ENCODE measurements around the gene PCOLCE2. TPM values are rescaled to one million over a fixed set of nuclear protein-coding genes. Genes with fewer than 3 reads are reported as not detected.

The PCOLCE2 gene
- total RNA-seq, 4 donors from 2014 or later, result 127 to 393 (median 245) TPM

DNA sequence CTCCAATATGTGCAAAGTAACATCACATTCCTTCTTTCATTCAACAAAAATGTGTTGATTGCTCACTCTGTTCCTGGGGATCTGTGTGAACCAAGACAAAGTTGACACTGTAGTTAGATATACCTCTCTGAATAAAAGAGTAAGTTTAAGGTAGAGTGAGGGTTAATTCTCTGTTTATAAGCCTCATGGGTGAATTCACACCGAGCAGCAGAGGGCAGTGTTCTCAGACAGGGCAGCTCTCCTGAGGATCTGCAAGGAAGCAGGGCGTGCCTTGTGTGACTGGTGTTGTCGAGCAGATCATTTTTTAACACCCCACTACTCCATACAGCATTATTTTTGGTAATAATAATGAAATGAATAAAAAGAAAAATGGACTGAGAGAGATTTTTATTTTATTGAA is 40.2 kb upstream of the PCOLCE2 start:
- TF ChIP-seq, protein P1, sequence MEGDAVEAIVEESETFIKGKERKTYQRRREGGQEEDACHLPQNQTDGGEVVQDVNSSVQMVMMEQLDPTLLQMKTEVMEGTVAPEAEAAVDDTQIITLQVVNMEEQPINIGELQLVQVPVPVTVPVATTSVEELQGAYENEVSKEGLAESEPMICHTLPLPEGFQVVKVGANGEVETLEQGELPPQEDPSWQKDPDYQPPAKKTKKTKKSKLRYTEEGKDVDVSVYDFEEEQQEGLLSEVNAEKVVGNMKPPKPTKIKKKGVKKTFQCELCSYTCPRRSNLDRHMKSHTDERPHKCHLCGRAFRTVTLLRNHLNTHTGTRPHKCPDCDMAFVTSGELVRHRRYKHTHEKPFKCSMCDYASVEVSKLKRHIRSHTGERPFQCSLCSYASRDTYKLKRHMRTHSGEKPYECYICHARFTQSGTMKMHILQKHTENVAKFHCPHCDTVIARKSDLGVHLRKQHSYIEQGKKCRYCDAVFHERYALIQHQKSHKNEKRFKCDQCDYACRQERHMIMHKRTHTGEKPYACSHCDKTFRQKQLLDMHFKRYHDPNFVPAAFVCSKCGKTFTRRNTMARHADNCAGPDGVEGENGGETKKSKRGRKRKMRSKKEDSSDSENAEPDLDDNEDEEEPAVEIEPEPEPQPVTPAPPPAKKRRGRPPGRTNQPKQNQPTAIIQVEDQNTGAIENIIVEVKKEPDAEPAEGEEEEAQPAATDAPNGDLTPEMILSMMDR (IDR thresholded peaks at IDR 0.05; ENCODE audit: low read depth), result no peak

DNA sequence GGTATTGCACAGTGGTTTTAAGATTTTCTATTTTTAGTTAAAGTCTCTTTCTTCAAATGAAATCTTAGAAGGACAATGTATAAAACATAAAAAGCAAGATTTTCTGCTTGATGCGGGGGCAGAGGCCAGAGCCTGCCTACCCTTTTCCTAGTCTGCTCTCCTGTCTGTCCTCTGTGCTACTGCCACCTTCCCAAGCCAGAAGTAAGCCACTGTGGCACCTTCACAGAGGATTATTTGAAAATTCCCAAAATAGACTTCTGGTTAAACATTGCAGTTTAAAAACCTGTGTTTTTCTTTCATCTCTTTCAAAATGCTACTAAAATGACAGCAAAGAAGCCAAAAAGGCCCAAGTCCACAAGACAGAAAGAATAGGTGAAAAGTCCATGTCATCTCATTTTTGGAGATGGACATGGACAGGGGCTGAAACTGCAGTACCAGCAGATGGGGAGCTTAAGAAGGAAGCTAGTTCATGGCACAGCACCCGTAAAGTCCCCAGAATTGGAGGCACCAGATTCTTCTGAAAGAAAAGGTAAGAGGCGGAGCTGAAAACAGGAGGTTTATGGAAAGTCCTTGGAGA is 37.6 kb upstream of the PCOLCE2 start:
- TF ChIP-seq, protein P1 (IDR thresholded peaks at IDR 0.05; ENCODE audit: low read depth), result no peak

DNA sequence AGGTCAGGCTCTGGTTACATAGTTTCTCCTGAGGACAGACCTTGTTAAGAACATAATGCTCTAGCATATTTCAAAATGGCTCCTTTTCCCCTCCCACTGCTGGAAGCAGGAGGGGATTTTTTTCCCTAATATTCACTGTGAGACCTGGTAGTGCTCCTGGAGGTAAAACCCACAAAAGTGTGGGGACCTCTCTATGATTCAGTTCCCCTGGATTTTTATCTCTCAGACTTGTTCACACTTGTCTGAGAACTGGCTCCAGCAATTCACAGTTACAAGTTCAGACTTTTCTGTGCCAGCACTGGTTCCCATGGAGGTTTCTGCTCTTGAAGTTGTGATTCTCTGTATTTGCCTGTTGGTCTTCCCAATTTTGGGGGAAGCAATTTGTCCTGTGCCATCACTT is 36.3 kb upstream of the PCOLCE2 start:
- TF ChIP-seq, protein P1 (IDR thresholded peaks at IDR 0.05; ENCODE audit: low read depth), result no peak

DNA sequence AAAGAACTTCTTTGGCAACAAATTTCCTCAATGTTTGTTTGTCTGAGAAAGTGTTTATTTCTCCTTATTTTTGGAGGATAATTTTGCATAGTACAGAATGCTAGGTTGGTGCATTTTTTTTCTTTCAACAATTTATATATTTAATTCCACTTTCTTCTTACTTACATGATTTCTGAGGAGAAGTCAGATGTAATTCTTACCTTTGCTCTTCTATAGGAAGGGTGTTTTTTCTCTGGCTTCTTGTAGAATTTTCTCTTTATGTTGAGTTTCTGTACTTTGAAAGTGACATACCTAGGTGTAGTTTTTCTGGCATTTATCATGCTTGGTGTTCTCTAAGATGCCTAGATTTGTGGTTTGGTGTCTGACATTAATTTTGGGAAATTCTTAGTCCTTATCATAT is 34.8 kb upstream of the PCOLCE2 start:
- TF ChIP-seq, protein P1 (IDR thresholded peaks at IDR 0.05; ENCODE audit: low read depth), result no peak

DNA sequence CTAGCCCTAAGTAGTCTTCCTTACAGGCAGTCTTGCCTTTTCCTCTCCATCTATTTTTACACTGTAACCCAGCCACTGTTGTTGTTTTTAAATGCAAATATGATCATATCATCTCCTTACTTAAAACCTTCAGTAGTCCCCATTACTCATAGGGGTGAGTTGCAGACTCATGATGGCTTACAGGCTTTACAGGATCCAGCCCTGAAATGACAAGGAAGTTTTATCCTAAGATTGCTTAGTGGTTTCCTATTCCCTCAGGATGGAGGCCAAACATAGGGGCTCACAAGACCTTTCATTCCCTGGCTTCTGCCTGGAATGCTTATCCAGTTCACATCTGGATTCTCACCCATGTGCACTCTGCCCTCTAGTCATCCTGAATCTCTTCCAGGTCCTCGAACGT is 27.7 kb upstream of the PCOLCE2 start:
- TF ChIP-seq, protein P1 (IDR thresholded peaks at IDR 0.05; ENCODE audit: low read depth), result no peak

DNA sequence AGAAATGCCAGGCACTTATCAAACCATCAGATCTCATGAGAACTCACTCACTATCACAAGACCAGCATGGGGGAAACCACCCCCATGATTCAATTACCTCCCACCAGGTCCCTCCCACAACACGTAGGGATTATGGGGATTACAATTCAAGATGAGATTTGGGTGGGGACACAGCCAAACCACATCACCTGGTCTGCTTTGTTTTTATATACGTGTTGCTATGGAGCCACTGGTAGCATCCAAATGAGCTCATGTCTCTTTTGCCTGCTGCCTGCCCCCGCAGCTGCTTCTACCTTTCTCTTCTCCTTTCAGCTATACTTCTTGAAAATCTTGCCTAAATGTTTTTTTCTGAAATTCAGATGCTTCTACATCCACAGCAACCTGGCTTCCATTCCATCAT is 26.8 kb upstream of the PCOLCE2 start:
- TF ChIP-seq, protein P1 (IDR thresholded peaks at IDR 0.05; ENCODE audit: low read depth), result no peak

DNA sequence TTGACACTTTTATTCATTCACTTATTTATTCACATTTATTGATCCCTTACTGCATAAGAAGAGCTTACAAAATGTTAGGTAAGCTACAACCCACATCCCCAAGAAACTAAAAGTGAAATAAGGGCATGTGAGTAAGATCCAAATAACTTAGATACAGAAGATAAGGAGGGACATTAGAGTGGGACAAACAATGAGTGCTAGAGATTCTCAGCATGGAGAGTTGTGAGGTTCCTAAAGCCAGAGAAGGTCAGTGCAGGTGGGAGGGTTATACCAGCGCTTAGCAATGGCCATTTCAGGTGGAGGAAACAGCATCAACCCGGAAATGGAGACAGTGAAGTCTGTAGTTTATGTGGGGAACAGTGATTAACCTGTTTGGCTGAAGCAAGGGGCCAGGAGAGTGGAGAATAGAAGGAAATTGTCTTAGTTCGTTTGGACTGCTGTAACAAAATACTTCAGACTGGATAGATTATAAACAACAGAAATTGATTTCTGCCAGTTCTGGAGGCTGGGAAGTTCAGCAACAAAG is 25.5 kb upstream of the PCOLCE2 start:
- TF ChIP-seq, protein P1 (IDR thresholded peaks at IDR 0.05; ENCODE audit: low read depth), result no peak
